Ovary (tissue), 3 donors: ENCODE results near the gene GRIK3.

ENCODE experiments used
- CTCF ChIP-seq, 3 donors: fragments of 450-650 bp in 2 of 3; fragments of 200-600 bp in 1 of 3; IDR thresholded peaks; one replicate each; pipeline versions ENCODE4 v1.5.1 to v1.8.0; 2016 to 2022; ENCODE audit warnings: antibody characterized with exemption in 3 of 3, mild to moderate bottlenecking in 1 of 3
- POLR2A ChIP-seq: fragments of 450-650 bp; IDR thresholded peaks from one replicate; pipeline ENCODE4 v1.6.1; 2017; ENCODE audit warnings: antibody characterized with exemption, mild to moderate bottlenecking, moderate library complexity
- donor health status: DM: no; HTN: no; CAD: no.

GRCh38 chr1:36953061-36953460 lies 81.3 kb downstream of the GRIK3 start:
- no peak for TF ChIP-seq CTCF (IDR thresholded peaks at IDR 0.05)
- no peak for TF ChIP-seq POLR2A
